Measurements from ENCODE around the gene CFAP90. TPM values are rescaled to one million over a fixed set of nuclear protein-coding genes. Genes with fewer than 3 reads are reported as not detected.

CFAP90 gene
- total RNA-seq, 1 experiment from 2014 or later: 0.69 TPM

DNA sequence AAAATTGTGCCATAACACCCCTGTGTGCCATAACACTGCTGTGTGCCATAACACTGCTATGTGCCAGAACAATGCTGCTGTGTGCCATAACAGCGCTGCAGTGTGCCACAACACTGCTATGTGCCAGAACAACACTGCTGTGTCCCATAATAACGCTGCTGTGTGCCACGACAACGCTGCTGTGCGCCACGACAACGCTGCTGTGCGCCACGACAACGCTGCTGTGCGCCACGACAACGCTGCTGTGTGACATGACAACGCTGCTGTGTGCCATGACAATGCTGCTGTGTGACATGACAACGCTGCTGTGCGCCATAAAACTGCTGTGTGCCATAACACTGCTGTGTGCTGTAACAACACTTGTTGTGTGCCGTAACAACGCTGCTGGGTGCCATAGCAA, 25.9 kb downstream of the CFAP90 start:
- intact Hi-C loops (cut with micrococcal nuclease; ENCODE audit: unreplicated experiment) (no loop called here), in situ Hi-C loops (cut with HindIII; ENCODE audit: low pct_unique_long_range_greater_than_20kb, low sequenced_read_pairs) (no loop called here)
- no peaks in the 10 kb centered on the region for H3K9me3 ChIP-seq (ENCODE audit: control insufficient read depth, insufficient read depth, low read depth, low read length)
- BruUV-seq (replicated peaks): no TSS peak
- peaks cover 10% of the 10 kb centered on the region for H3K27me3 ChIP-seq (ENCODE audit: control insufficient read depth, insufficient read depth, low read length)
- no peak overlapping the region for H3K4me3 ChIP-seq (ENCODE audit: low read depth in 2 of 2, low read length in 2 of 2)
- ChIA-PET CTCF (no interaction called here), POLR2A (no interaction called here)
- no peak for DNase-seq (ENCODE audit: low read depth, low spot score)
- H3K4me1 ChIP-seq (ENCODE audit: control insufficient read depth, insufficient read depth, low read length): no peaks in the 10 kb centered on the region
- no peak for TF ChIP-seq POLR2AphosphoS5 (IDR thresholded peaks at IDR 0.05; ENCODE audit: low read depth, low read length)
- TF ChIP-seq TCF7L2 (IDR thresholded peaks at IDR 0.05; ENCODE audit: low read depth, low read length): no peak
- TF ChIP-seq SIN3A (IDR thresholded peaks at IDR 0.05; ENCODE audit: borderline replicate concordance, insufficient read depth, low read depth, low read length): no peak
- TF ChIP-seq, protein P1, sequence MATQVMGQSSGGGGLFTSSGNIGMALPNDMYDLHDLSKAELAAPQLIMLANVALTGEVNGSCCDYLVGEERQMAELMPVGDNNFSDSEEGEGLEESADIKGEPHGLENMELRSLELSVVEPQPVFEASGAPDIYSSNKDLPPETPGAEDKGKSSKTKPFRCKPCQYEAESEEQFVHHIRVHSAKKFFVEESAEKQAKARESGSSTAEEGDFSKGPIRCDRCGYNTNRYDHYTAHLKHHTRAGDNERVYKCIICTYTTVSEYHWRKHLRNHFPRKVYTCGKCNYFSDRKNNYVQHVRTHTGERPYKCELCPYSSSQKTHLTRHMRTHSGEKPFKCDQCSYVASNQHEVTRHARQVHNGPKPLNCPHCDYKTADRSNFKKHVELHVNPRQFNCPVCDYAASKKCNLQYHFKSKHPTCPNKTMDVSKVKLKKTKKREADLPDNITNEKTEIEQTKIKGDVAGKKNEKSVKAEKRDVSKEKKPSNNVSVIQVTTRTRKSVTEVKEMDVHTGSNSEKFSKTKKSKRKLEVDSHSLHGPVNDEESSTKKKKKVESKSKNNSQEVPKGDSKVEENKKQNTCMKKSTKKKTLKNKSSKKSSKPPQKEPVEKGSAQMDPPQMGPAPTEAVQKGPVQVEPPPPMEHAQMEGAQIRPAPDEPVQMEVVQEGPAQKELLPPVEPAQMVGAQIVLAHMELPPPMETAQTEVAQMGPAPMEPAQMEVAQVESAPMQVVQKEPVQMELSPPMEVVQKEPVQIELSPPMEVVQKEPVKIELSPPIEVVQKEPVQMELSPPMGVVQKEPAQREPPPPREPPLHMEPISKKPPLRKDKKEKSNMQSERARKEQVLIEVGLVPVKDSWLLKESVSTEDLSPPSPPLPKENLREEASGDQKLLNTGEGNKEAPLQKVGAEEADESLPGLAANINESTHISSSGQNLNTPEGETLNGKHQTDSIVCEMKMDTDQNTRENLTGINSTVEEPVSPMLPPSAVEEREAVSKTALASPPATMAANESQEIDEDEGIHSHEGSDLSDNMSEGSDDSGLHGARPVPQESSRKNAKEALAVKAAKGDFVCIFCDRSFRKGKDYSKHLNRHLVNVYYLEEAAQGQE (IDR thresholded peaks at IDR 0.05; ENCODE audit: insufficient read depth in 1 of 2, low read depth in 2 of 2, low read length in 1 of 2): no peak
- ATAC-seq: no peak
- H3K27ac ChIP-seq (ENCODE audit: low read length): no peak overlapping the region
- no peaks in the 10 kb centered on the region for H3K36me3 ChIP-seq (ENCODE audit: control insufficient read depth, insufficient read depth, low read length)

DNA sequence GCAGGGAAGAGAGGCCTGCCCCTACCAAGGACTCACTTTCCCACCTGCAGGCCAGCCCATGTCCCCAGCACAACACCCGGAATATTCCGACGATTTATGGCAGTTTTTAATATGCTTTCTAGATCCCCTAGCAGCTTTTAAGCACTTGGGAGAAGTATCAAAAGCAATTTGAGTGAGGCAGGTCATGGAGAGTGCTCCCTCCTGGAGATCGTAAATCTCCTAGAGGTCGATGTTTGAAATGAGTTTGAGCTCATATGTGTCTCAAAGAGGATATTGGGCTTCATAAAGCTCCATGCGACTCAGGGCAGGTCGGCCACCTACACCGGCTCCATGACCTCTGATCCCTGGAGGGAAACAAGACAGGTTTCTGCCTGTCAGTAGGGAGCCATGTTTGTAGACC, 27.3 kb downstream of the CFAP90 start:
- CTCF ChIA-PET: no interaction called here
- DNase-seq (ENCODE audit: low read depth, low spot score): no peak
- in situ Hi-C loops (cut with HindIII; ENCODE audit: low pct_unique_long_range_greater_than_20kb, low sequenced_read_pairs): no loop called here

More for the DNA sequence above, 27.3 kb downstream of the CFAP90 start:
- no peaks in the 10 kb centered on the region for H3K36me3 ChIP-seq (ENCODE audit: control insufficient read depth, insufficient read depth, low read length)
- no peak overlapping the region for H3K27ac ChIP-seq (ENCODE audit: low read length)
- TF ChIP-seq CTCF (IDR thresholded peaks at IDR 0.05) (no peak), TCF7L2 (IDR thresholded peaks at IDR 0.05; ENCODE audit: low read depth, low read length) (no peak), POLR2AphosphoS5 (IDR thresholded peaks at IDR 0.05; ENCODE audit: low read depth, low read length) (no peak)
- TF ChIP-seq, protein P1 (IDR thresholded peaks at IDR 0.05; ENCODE audit: insufficient read depth in 1 of 2, low read depth in 2 of 2, low read length in 1 of 2): no peak
- H3K9me3 ChIP-seq (ENCODE audit: control insufficient read depth, insufficient read depth, low read depth, low read length): no peaks in the 10 kb centered on the region
- no peak overlapping the region for H3K4me3 ChIP-seq (ENCODE audit: low read depth in 2 of 2, low read length in 2 of 2)
- POLR2A ChIA-PET: no interaction called here
- ATAC-seq: no peak
- intact Hi-C loops (cut with micrococcal nuclease; ENCODE audit: unreplicated experiment): no loop called here
- no peaks in the 10 kb centered on the region for H3K4me1 ChIP-seq (ENCODE audit: control insufficient read depth, insufficient read depth, low read length)
- H3K27me3 ChIP-seq (ENCODE audit: control insufficient read depth, insufficient read depth, low read length): peaks cover 10% of the 10 kb centered on the region
- BruUV-seq (replicated peaks): no TSS peak
